HepG2 (cell line): ENCODE data around the gene SKIDA1. TPM values are rescaled to one million over a fixed set of nuclear protein-coding genes. Genes with fewer than 3 reads are reported as not detected.

Experiments used
- AKAP8 ChIP-seq: sonication (generic); formaldehyde crosslinking; IDR thresholded peaks from 2 replicates; pipeline ENCODE4 v1.5.1; 2020; ENCODE audit warnings: mild to moderate bottlenecking, missing genetic modification reagents
- CEBPB ChIP-seq: IDR thresholded peaks from 2 replicates; pipeline ENCODE4 v1.6.1; 2011; ENCODE audit warnings: low read depth, low read length, improper control_type of control experiment, borderline replicate concordance
- CENPT ChIP-seq: sonication (generic); formaldehyde crosslinking; IDR thresholded peaks from 2 replicates; pipeline ENCODE4 v1.8.0; 2022; ENCODE audit warnings: low read depth, mild to moderate bottlenecking, moderate library complexity, missing genetic modification reagents
- CHD4 ChIP-seq: fragments of 200-600 bp; sonication (generic); IDR thresholded peaks from 2 replicates; pipeline ENCODE4 v1.7.0; 2017; ENCODE audit warnings: mild to moderate bottlenecking, low read length, borderline replicate concordance
- HOXA3 ChIP-seq: sonication (generic); formaldehyde crosslinking; IDR thresholded peaks from 2 replicates; pipeline ENCODE4 v1.5.0; 2020; ENCODE audit warnings: missing genetic modification reagents
- KMT2A ChIP-seq: sonication (generic); formaldehyde crosslinking; IDR thresholded peaks from 2 replicates; pipeline ENCODE4 v1.4.0; 2020; ENCODE audit warnings: missing genetic modification reagents
- MED13 ChIP-seq: sonication (generic); formaldehyde crosslinking; IDR thresholded peaks from 2 replicates; pipeline ENCODE4 v1.5.0; 2020; ENCODE audit warnings: missing genetic modification reagents
- REXO4 ChIP-seq: sonication (generic); formaldehyde crosslinking; IDR thresholded peaks from 2 replicates; pipeline ENCODE4 v1.8.0; 2022; ENCODE audit warnings: missing genetic modification reagents, mild to moderate bottlenecking, borderline replicate concordance
- RXRA ChIP-seq: sonication (generic); formaldehyde crosslinking; IDR thresholded peaks from 2 replicates; pipeline ENCODE4 v1.5.1; 2020; ENCODE audit warnings: missing genetic modification reagents
- RXRB ChIP-seq: IDR thresholded peaks from 2 replicates; pipeline ENCODE4 v1.6.1; 2016; ENCODE audit warnings: borderline replicate concordance, missing genetic modification reagents, missing compliant biosample characterization
- SAP130 ChIP-seq: IDR thresholded peaks from 2 replicates; pipeline ENCODE4 v1.6.1; 2016; ENCODE audit warnings: low read depth
- SOX5 ChIP-seq: IDR thresholded peaks from 2 replicates; pipeline ENCODE4 v1.6.1; 2016; ENCODE audit warnings: borderline replicate concordance
- TP53 ChIP-seq: sonication (generic); formaldehyde crosslinking; conservative IDR thresholded peaks from 2 replicates; pipeline ENCODE4 v1.4.0; 2020; ENCODE audit warnings: missing genetic modification reagents
- YY1 ChIP-seq: IDR thresholded peaks from 2 replicates; pipeline ENCODE4 v1.6.1; 2011; ENCODE audit warnings: low read length, low read depth, moderate library complexity, mild to moderate bottlenecking; ENCODE audit not compliant: insufficient read depth, insufficient replicate concordance
- ZBTB7B ChIP-seq: sonication (generic); formaldehyde crosslinking; IDR thresholded peaks from 2 replicates; pipeline ENCODE4 v1.4.0; 2020; ENCODE audit warnings: missing genetic modification reagents
- ZNF264 ChIP-seq: sonication (generic); formaldehyde crosslinking; IDR thresholded peaks from 2 replicates; pipeline ENCODE4 v1.4.0; 2020; ENCODE audit warnings: missing genetic modification reagents
- ZNF570 ChIP-seq: sonication (generic); formaldehyde crosslinking; IDR thresholded peaks from 2 replicates; pipeline ENCODE4 v1.4.0; 2020; ENCODE audit warnings: mild to moderate bottlenecking, missing genetic modification reagents, borderline replicate concordance
- ZNF577 ChIP-seq: sonication (generic); formaldehyde crosslinking; IDR thresholded peaks from 2 replicates; pipeline ENCODE4 v1.4.0; 2020; ENCODE audit warnings: mild to moderate bottlenecking, low read depth, missing genetic modification reagents, borderline replicate concordance
- ZNF660 ChIP-seq: sonication (generic); formaldehyde crosslinking; IDR thresholded peaks from 2 replicates; pipeline ENCODE4 v1.5.1; 2020; ENCODE audit warnings: mild to moderate bottlenecking, low read depth, missing genetic modification reagents, borderline replicate concordance
- ZNF83 ChIP-seq: sonication (generic); formaldehyde crosslinking; IDR thresholded peaks from 2 replicates; pipeline ENCODE4 v1.4.0; 2020; ENCODE audit warnings: missing genetic modification reagents, mild to moderate bottlenecking, borderline replicate concordance
- polyA plus RNA-seq, 8 experiments: library from polyadenylated mRNA; depleted of rRNA in 3 of 8; stranded (reverse) in 7 of 8; unstranded in 1 of 8; fragments of >200 nt; fragmentation: Illumina TruSeq in 4 of 8; extraction: Trizol in 4 of 8; gene quantifications; 2 replicates each; pipeline versions ENCODE4 v1.2.1 to v1.2.3, GENCODE V29; 2011 to 2016; ENCODE audit warnings: low read depth in 4 of 8, missing spikeins in 1 of 8, mixed read lengths in 1 of 8; ENCODE audit not compliant: insufficient read depth in 1 of 8
- total RNA-seq, 5 experiments: library from RNA; depleted of rRNA; stranded (reverse); fragments of >200 nt; fragmentation: Illumina TruSeq; extraction: Trizol; gene quantifications; 2 replicates each; pipeline ENCODE4 v1.2.3, GENCODE V29; 2016; ENCODE audit warnings: low read depth in 1 of 5
- TF ChIP-seq, protein P1 (sequence below): sonication (generic); formaldehyde crosslinking; IDR thresholded peaks from 2 replicates; pipeline ENCODE4 v1.8.0; 2022; ENCODE audit warnings: low read depth, missing genetic modification reagents
- TF ChIP-seq, protein P2 (sequence below): sonication (generic); formaldehyde crosslinking; IDR thresholded peaks from 2 replicates; pipeline ENCODE4 v1.4.0; 2020; ENCODE audit warnings: missing genetic modification reagents; ENCODE audit errors: not compliant biosample characterization
- TF ChIP-seq, protein P3 (sequence below): sonication (generic); formaldehyde crosslinking; IDR thresholded peaks from 2 replicates; pipeline ENCODE4 v1.8.0; 2022; ENCODE audit warnings: mild to moderate bottlenecking, missing genetic modification reagents, borderline replicate concordance
- TF ChIP-seq, protein P4 (sequence below): sonication (generic); formaldehyde crosslinking; IDR thresholded peaks from 2 replicates; pipeline ENCODE4 v1.4.0; 2020; ENCODE audit warnings: missing genetic modification reagents, mild to moderate bottlenecking, borderline replicate concordance
- TF ChIP-seq, protein P5 (sequence below): IDR thresholded peaks from 2 replicates; pipeline ENCODE4 v1.6.1; 2018; ENCODE audit warnings: missing genetic modification reagents, mild to moderate bottlenecking, missing compliant biosample characterization

The SKIDA1 gene
- total and polyA plus RNA-seq, 2 of the 13 experiments (the other 11 are each of a cell fraction or from before 2014, with no cell fraction given): 0.73 to 1.5 TPM

DNA sequence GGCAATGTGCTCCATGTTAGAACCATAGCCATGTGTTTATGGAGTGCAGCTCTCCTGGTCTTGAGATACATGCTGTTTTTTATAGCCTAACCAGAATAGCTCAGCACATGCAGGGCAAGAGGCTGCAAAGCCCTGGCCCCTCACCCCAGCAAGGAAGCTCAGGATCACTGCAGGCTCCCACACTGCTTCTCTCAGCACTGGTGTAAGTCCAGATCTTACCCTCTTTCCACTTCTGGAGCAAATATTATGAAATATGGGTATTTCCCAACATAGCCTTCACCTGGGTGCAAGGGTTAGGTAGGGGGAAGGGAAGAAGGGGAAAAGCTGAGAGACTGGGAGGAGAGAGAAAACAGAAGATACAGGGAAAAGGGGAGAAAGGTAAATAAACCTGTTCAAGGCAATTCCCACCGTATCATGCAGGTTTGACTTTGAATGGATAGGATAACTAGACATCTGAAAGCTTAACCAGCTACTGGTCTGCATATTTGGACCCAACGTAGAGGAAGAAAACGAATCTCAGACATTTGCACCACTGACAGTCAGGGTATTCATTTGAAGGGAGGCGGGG, 19.7 kb downstream of the SKIDA1 start (continued):
- TF ChIP-seq, protein P1, sequence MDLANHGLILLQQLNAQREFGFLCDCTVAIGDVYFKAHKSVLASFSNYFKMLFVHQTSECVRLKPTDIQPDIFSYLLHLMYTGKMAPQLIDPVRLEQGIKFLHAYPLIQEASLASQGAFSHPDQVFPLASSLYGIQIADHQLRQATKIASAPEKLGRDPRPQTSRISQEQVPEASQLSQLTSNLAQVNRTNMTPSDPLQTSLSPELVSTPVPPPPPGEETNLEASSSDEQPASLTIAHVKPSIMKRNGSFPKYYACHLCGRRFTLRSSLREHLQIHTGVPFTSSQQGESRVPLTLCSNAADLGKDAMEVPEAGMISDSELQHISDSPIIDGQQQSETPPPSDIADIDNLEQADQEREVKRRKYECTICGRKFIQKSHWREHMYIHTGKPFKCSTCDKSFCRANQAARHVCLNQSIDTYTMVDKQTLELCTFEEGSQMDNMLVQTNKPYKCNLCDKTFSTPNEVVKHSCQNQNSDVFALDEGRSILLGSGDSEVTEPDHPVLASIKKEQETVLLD: peak; percentile 69; the same call in 1 of the 2 replicates
- no peak for TF ChIP-seq ZNF83 (CRISPR knock-in tag)
- TF ChIP-seq, protein P2, sequence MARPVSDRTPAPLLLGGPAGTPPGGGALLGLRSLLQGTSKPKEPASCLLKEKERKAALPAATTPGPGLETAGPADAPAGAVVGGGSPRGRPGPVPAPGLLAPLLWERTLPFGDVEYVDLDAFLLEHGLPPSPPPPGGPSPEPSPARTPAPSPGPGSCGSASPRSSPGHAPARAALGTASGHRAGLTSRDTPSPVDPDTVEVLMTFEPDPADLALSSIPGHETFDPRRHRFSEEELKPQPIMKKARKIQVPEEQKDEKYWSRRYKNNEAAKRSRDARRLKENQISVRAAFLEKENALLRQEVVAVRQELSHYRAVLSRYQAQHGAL: no peak
- TF ChIP-seq ZNF264 (CRISPR knock-in tag): peak; percentile 91
- peak; percentile 93 for TF ChIP-seq SAP130
- TF ChIP-seq ZNF660 (CRISPR knock-in tag): no peak
- TF ChIP-seq RXRB: peak; percentile 99
- TF ChIP-seq RXRA (CRISPR knock-in tag): peak; percentile 96
- TF ChIP-seq, protein P3, sequence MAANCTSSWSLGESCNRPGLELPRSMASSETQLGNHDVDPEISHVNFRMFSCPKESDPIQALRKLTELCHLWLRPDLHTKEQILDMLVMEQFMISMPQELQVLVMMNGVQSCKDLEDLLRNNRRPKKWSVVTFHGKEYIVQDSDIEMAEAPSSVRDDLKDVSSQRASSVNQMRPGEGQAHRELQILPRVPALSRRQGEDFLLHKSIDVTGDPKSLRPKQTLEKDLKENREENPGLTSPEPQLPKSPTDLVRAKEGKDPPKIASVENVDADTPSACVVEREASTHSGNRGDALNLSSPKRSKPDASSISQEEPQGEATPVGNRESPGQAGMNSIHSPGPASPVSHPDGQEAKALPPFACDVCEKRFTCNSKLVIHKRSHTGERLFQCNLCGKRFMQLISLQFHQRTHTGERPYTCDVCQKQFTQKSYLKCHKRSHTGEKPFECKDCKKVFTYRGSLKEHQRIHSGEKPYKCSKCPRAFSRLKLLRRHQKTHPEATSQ: peak; percentile 96; the same call in 1 of the 2 replicates
- peak; percentile 92 for TF ChIP-seq KMT2A (CRISPR knock-in tag)
- TF ChIP-seq, protein P4, sequence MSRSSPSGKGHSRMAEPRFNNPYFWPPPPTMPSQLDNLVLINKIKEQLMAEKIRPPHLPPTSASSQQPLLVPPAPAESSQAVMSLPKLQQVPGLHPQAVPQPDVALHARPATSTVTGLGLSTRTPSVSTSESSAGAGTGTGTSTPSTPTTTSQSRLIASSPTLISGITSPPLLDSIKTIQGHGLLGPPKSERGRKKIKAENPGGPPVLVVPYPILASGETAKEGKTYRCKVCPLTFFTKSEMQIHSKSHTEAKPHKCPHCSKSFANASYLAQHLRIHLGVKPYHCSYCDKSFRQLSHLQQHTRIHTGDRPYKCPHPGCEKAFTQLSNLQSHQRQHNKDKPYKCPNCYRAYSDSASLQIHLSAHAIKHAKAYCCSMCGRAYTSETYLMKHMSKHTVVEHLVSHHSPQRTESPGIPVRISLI (CRISPR knock-in tag): peak; percentile 68; the same call in 1 of the 2 replicates
- TF ChIP-seq ZBTB7B: peak; percentile 99
- 0 out of 2 replicates have a peak, but pooled peaks have one; percentile 66 for TF ChIP-seq AKAP8 (CRISPR knock-in tag)
- TF ChIP-seq TP53 (CRISPR knock-in tag): no peak
- TF ChIP-seq HOXA3 (CRISPR knock-in tag): peak; percentile 91
- TF ChIP-seq REXO4 (CRISPR knock-in tag): no peak
- 0 out of 2 replicates have a peak, but pooled peaks have one; percentile 5 for TF ChIP-seq MED13 (CRISPR knock-in tag)
- TF ChIP-seq, protein P5, sequence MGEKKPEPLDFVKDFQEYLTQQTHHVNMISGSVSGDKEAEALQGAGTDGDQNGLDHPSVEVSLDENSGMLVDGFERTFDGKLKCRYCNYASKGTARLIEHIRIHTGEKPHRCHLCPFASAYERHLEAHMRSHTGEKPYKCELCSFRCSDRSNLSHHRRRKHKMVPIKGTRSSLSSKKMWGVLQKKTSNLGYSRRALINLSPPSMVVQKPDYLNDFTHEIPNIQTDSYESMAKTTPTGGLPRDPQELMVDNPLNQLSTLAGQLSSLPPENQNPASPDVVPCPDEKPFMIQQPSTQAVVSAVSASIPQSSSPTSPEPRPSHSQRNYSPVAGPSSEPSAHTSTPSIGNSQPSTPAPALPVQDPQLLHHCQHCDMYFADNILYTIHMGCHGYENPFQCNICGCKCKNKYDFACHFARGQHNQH (CRISPR knock-in tag): peak; percentile 88
- TF ChIP-seq CHD4: peak; percentile 40; the same call in 1 of the 2 replicates
- peak; percentile 99 for TF ChIP-seq CEBPB
- no peak for TF ChIP-seq ZNF570 (CRISPR knock-in tag)
- TF ChIP-seq SOX5 (CRISPR knock-in tag): peak; percentile 93
- TF ChIP-seq YY1: peak; percentile 30
- TF ChIP-seq ZNF577 (CRISPR knock-in tag): no peak
- TF ChIP-seq CENPT (CRISPR knock-in tag): no peak
